ENCODE results near the gene SLC9A4. TPM values are rescaled to one million over a fixed set of nuclear protein-coding genes. Genes with fewer than 3 reads are reported as not detected.
A peak's percentile ranks its signal among the peaks of the same experiment; 100 is the strongest.

Gene SLC9A4
- polyA plus RNA-seq, 1 experiment: not detected

GRCh38 chr2:102513355-102513939 is 40.4 kb downstream of the SLC9A4 start:
- no peaks in the 10 kb centered on the region for H3K36me3 ChIP-seq (ENCODE audit: control insufficient read depth, insufficient read depth, low read length)
- no peak overlapping the region for H3K4me3 ChIP-seq (ENCODE audit: low read depth, low read length)
- ChIA-PET POLR2A (no interaction called here), CTCF (interaction anchor here (1.1 kb wide), 1 partner anchor 15 kb away, joined by 3 read pairs; no protein-coding TSS in a partner anchor)
- H3K27me3 ChIP-seq (ENCODE audit: control insufficient read depth, insufficient read depth, low read length): no peaks in the 10 kb centered on the region
- TF ChIP-seq CTCF (IDR thresholded peaks at IDR 0.05; ENCODE audit: insufficient read depth, low read depth, low read length): no peak
- no peak for DNase-seq (ENCODE audit: low read depth)

DNA sequence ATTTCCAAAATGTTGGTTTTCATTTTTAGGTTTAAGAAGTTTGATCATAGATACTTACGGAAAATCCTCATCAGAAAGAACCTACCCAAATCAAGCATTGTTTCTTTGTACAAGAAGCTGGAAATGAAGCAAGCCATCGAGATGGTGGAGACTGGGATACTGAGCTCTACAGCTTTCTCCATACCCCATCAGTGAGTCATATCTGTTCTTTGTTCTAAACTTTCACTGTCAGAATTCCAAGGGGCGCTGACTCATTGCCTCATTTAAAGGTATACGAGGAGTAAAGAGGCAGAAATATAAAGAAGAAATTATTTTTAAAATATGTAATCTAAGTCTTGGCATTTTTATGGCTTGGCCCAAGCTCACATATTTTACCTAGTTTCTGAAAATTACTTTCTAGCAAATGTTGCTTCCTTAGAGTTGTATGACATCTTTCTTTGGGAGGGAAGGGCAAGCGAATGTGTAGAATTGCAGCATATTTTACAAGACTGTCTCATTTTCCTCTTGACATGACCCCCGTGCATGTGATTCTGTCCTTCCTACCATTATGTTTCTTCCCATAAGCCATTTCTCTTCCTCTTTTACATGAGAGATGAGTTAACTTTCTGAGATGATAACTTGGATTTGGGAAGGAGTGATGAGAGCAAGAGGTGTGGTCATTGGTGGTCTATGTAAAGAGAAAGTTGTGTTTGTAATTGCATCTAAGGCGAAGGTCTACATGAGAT is 41.2 kb downstream of the SLC9A4 start:
- ChIA-PET POLR2A (no interaction called here), CTCF (interaction anchor here (0.6 to 1.2 kb wide), 2 partner anchors 38 to 293 kb away, joined by 3 read pairs; no protein-coding TSS in a partner anchor)
- Histone ChIP-seq H3K36me3 (ENCODE audit: control insufficient read depth, insufficient read depth, low read length) (no peaks in the 10 kb centered on the region), H3K4me3 (ENCODE audit: low read depth, low read length) (no peak overlapping the region), H3K27me3 (ENCODE audit: control insufficient read depth, insufficient read depth, low read length) (no peaks in the 10 kb centered on the region)
- DNase-seq (ENCODE audit: low read depth): peak; percentile 31
- TF ChIP-seq CTCF (IDR thresholded peaks at IDR 0.05; ENCODE audit: insufficient read depth, low read depth, low read length): no peak

- CTCF ChIA-PET: interaction anchor here (1.7 kb wide), 1 partner anchor 14 kb away, joined by 3 read pairs; no protein-coding TSS in a partner anchor
- DNase-seq (ENCODE audit: low read depth): no peak
Observed at GRCh38 chr2:102515851-102516250, 42.8 kb downstream of the SLC9A4 start.

GRCh38 chr2:102518170-102518569 is 45.1 kb downstream of the SLC9A4 start:
- no peak for DNase-seq (ENCODE audit: low read depth)
- CTCF ChIA-PET: interaction anchor here (0.9 to 1.8 kb wide), 3 partner anchors 9 to 46 kb away, joined by 3 to 5 read pairs (median 3); partner anchors contain the start of gene SLC9A4

More at GRCh38 chr2:102515851-102516250, 42.8 kb downstream of the SLC9A4 start:
- Histone ChIP-seq H3K4me3 (ENCODE audit: low read depth, low read length) (no peak overlapping the region), H3K27me3 (ENCODE audit: control insufficient read depth, insufficient read depth, low read length) (no peaks in the 10 kb centered on the region), H3K36me3 (ENCODE audit: control insufficient read depth, insufficient read depth, low read length) (no peaks in the 10 kb centered on the region)
- no peak for TF ChIP-seq CTCF (IDR thresholded peaks at IDR 0.05; ENCODE audit: insufficient read depth, low read depth, low read length)
- POLR2A ChIA-PET: no interaction called here

More at GRCh38 chr2:102518170-102518569, 45.1 kb downstream of the SLC9A4 start:
- H3K36me3 ChIP-seq (ENCODE audit: control insufficient read depth, insufficient read depth, low read length): no peaks in the 10 kb centered on the region
- POLR2A ChIA-PET: no interaction called here
- H3K27me3 ChIP-seq (ENCODE audit: control insufficient read depth, insufficient read depth, low read length): peaks cover 2% of the 10 kb centered on the region
- H3K4me3 ChIP-seq (ENCODE audit: low read depth, low read length): no peak overlapping the region
- no peak for TF ChIP-seq CTCF (IDR thresholded peaks at IDR 0.05; ENCODE audit: insufficient read depth, low read depth, low read length)
